Kidney tubule cell (primary cell): Measurements from ENCODE around the gene ZNF888.
A peak's percentile ranks its signal among the peaks of the same experiment; 100 is the strongest.
"Not testable (repeated sequence)": the region's sequence is repeated elsewhere in the genome, so short reads cannot be mapped to it uniquely, and the experiment has no call there.

ENCODE experiments used
- DNase-seq: peaks from one replicate; pipeline ENCODE4 v3.0.0-alpha.2; 2018; ENCODE audit warnings: low spot score

ZNF888 gene

GRCh38 chr19:52941523-52941922 is 18.3 kb upstream of the ZNF888 start:
- not testable (repeated sequence) for DNase-seq

- not testable (repeated sequence) for DNase-seq
These were observed 17.7 kb upstream of the ZNF888 start for GRCh38 chr19:52940905-52941304.

- DNase-seq, result no peak
These were observed 15.5 kb upstream of the ZNF888 start for GRCh38 chr19:52938761-52939160.

GRCh38 chr19:52936954-52937325 is 13.7 kb upstream of the ZNF888 start:
- DNase-seq, result no peak

GRCh38 chr19:52936151-52936953 is 13.1 kb upstream of the ZNF888 start:
- peak; percentile 79 for DNase-seq

- peak; percentile 77 for DNase-seq
These were observed 12.2 kb upstream of the ZNF888 start for GRCh38 chr19:52935434-52935833.

- DNase-seq, result peak; percentile 43
These were observed 1.4 kb upstream of the ZNF888 start for GRCh38 chr19:52924641-52925040.

- peak; percentile 73 for DNase-seq
These were observed 758 bp upstream of the ZNF888 start for GRCh38 chr19:52923778-52924593.

- no peak for DNase-seq
These were observed 5.7 kb downstream of the ZNF888 start for GRCh38 chr19:52917531-52917930.

- DNase-seq, result no peak
These were observed 12.6 kb downstream of the ZNF888 start for GRCh38 chr19:52910648-52911047.

- DNase-seq, result peak; percentile 34
These were observed 19.0 kb downstream of the ZNF888 start for GRCh38 chr19:52904052-52904780.

GRCh38 chr19:52901842-52902241 is 21.4 kb downstream of the ZNF888 start:
- DNase-seq, result peak; percentile 48

GRCh38 chr19:52898596-52898995 is 24.6 kb downstream of the ZNF888 start:
- peak; percentile 58 for DNase-seq

GRCh38 chr19:52898101-52898500 is 25.1 kb downstream of the ZNF888 start:
- peak; percentile 11 for DNase-seq

- peak; percentile 94 for DNase-seq
These were observed 25.9 kb downstream of the ZNF888 start, which contains the start of gene ZNF320 for GRCh38 chr19:52897138-52897935. ZNF320 (minus strand) TSS chr19:52897635; CDS start chr19:52890255, 7,380 bp downstream.

- DNase-seq, result peak; percentile 73
These were observed 26.6 kb downstream of the ZNF888 start for GRCh38 chr19:52896431-52897137.

- no peak for DNase-seq
These were observed 31.9 kb downstream of the ZNF888 start for GRCh38 chr19:52891336-52891735.

- no peak for DNase-seq
These were observed 33.3 kb downstream of the ZNF888 start for GRCh38 chr19:52889931-52890330.

GRCh38 chr19:52889076-52889475 is 34.2 kb downstream of the ZNF888 start:
- DNase-seq, result no peak

GRCh38 chr19:52880895-52881389 is 42.3 kb downstream of the ZNF888 start:
- DNase-seq, result no peak

- DNase-seq, result not testable (repeated sequence)
These were observed 50.2 kb downstream of the ZNF888 start for GRCh38 chr19:52872996-52873395.
